ENCODE results near the gene ATG4D. TPM values are rescaled to one million over a fixed set of nuclear protein-coding genes. Genes with fewer than 3 reads are reported as not detected.

Gene ATG4D
- total RNA-seq, 1 experiment from 2014 or later = 59.4 TPM

GRCh38 chr19:10546817-10547216 is 3.1 kb downstream of the ATG4D start (continued):
- no peak for TF ChIP-seq AR (CRISPR knock-in tag; IDR thresholded peaks at IDR 0.05)
- no peak for TF ChIP-seq ZNF219 (CRISPR knock-in tag; IDR thresholded peaks at IDR 0.05; ENCODE audit: borderline replicate concordance)
- no peak for TF ChIP-seq USF1 (CRISPR knock-in tag; IDR thresholded peaks at IDR 0.05)
- TF ChIP-seq JAZF1 (CRISPR knock-in tag; IDR thresholded peaks at IDR 0.05) = no peak
- no peak for TF ChIP-seq ZNF138 (CRISPR knock-in tag; conservative IDR thresholded peaks at IDR 0.05)
- TF ChIP-seq PREB (CRISPR knock-in tag; IDR thresholded peaks at IDR 0.05; ENCODE audit: borderline replicate concordance) = no peak
- TF ChIP-seq ZBTB21 (CRISPR knock-in tag; IDR thresholded peaks at IDR 0.05; ENCODE audit: borderline replicate concordance) = no peak
- TF ChIP-seq ZNF425 (CRISPR knock-in tag; conservative IDR thresholded peaks at IDR 0.05) = no peak
- TF ChIP-seq FOXP1 (CRISPR knock-in tag; IDR thresholded peaks at IDR 0.05; ENCODE audit: borderline replicate concordance) = no peak

- no peak overlapping the region for H3K4me3 Mint-ChIP-seq
- peaks cover 49% of the 10 kb centered on the region for H3K36me3 Mint-ChIP-seq
- ChIA-PET CTCF (no interaction called here), POLR2A (no interaction called here)
- 0 out of 2 replicates have a peak, but pooled peaks cover 2% of the 10 kb centered on the region for H3K4me1 Mint-ChIP-seq
- no peak overlapping the region for H3K27ac Mint-ChIP-seq
- ATAC-seq = no peak
- H3K27me3 Mint-ChIP-seq (ENCODE audit: low read depth) = no peaks in the 10 kb centered on the region
- H3K9me3 Mint-ChIP-seq = no peaks in the 10 kb centered on the region
- TF ChIP-seq ZNF671 (CRISPR knock-in tag; IDR thresholded peaks at IDR 0.05) (no peak), NR2C2 (CRISPR knock-in tag; IDR thresholded peaks at IDR 0.05) (no peak)
- DNase-seq (ENCODE audit: low spot score) = no peak
Observed at GRCh38 chr19:10548746-10549276, 5.1 kb downstream of the ATG4D start.

GRCh38 chr19:10549733-10550132 is 6.0 kb downstream of the ATG4D start:
- no peaks in the 10 kb centered on the region for H3K27me3 Mint-ChIP-seq (ENCODE audit: low read depth)
- no peaks in the 10 kb centered on the region for H3K9me3 Mint-ChIP-seq
- TF ChIP-seq ZBTB21 (CRISPR knock-in tag; IDR thresholded peaks at IDR 0.05; ENCODE audit: borderline replicate concordance) = no peak
- no peak for TF ChIP-seq HMGA2 (CRISPR knock-in tag; IDR thresholded peaks at IDR 0.05)
- no peak for TF ChIP-seq CBFB (CRISPR knock-in tag; IDR thresholded peaks at IDR 0.05; ENCODE audit: low read depth)
- TF ChIP-seq SOX15 (CRISPR knock-in tag; IDR thresholded peaks at IDR 0.05) = no peak
- TF ChIP-seq FOXP1 (CRISPR knock-in tag; IDR thresholded peaks at IDR 0.05; ENCODE audit: borderline replicate concordance) = no peak
- no peak for TF ChIP-seq ETV6 (CRISPR knock-in tag; IDR thresholded peaks at IDR 0.05)
- ATAC-seq (no peak), DNase-seq (ENCODE audit: low spot score) (no peak)
- H3K4me1 Mint-ChIP-seq = 0 out of 2 replicates have a peak, but pooled peaks cover 2% of the 10 kb centered on the region
- POLR2A ChIA-PET = no interaction called here
- peaks cover 52% of the 10 kb centered on the region for H3K36me3 Mint-ChIP-seq
- no peak overlapping the region for H3K4me3 Mint-ChIP-seq
- H3K27ac Mint-ChIP-seq = no peak overlapping the region
- CTCF ChIA-PET = no interaction called here
